ENCODE measurements around the gene RAC2.

DNA sequence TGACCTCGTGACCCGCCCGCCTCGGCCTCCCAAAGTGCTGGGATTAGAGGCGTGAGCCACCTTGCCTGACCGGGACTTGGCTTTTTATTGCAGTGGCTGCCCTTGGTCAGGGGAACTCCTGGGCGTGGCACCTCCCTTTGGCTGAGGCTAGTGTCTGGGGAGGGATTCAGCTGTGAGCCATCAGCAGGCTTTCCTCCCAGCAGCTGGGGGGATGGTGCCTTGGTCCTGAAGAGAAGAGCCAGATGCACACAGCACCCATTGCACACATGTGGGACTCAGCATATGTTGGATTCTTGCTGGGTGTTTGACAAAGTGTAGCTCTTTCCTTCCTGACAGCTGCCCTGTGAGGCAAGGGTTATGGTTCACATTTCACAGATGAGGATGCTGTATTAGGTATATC, 46.7 kb upstream of the RAC2 start:
- no peak for TF ChIP-seq MAX (CRISPR knock-in tag; IDR thresholded peaks at IDR 0.05)
- no peak for TF ChIP-seq FOXA1 (IDR thresholded peaks at IDR 0.05; ENCODE audit: borderline replicate concordance)
- TF ChIP-seq NR2C2 (CRISPR knock-in tag; IDR thresholded peaks at IDR 0.05), result no peak
- no peak for TF ChIP-seq NR2C2 (tag; IDR thresholded peaks at IDR 0.05)

Measured in K562 (cell line).